Peyer's patch (tissue), 4 donors: ENCODE results near the gene RBM5.

Source experiments
- CTCF ChIP-seq, 6 experiments: fragments of 450-650 bp in 4 of 6; fragments of 200-600 bp in 2 of 6; sonication (generic) in 1 of 6; IDR thresholded peaks; one replicate each; pipeline ENCODE4 v1.5.1; 2017 to 2019; ENCODE audit warnings: antibody characterized with exemption in 6 of 6, mild to moderate bottlenecking in 3 of 6, moderate library complexity in 1 of 6
- POLR2A ChIP-seq, 2 donors: fragments of 450-650 bp; IDR thresholded peaks; one replicate each; pipeline ENCODE4 v1.5.1; 2017; ENCODE audit warnings: antibody characterized with exemption in 2 of 2, mild to moderate bottlenecking in 2 of 2, moderate library complexity in 2 of 2

GRCh38 chr3:50057756-50058155 lies 31.0 kb upstream of the RBM5 start:
- TF ChIP-seq CTCF (IDR thresholded peaks at IDR 0.05), result no peak
- TF ChIP-seq POLR2A (IDR thresholded peaks at IDR 0.05), result no peak
